ENCODE data around the gene ATG9A.

The ATG9A gene

DNA sequence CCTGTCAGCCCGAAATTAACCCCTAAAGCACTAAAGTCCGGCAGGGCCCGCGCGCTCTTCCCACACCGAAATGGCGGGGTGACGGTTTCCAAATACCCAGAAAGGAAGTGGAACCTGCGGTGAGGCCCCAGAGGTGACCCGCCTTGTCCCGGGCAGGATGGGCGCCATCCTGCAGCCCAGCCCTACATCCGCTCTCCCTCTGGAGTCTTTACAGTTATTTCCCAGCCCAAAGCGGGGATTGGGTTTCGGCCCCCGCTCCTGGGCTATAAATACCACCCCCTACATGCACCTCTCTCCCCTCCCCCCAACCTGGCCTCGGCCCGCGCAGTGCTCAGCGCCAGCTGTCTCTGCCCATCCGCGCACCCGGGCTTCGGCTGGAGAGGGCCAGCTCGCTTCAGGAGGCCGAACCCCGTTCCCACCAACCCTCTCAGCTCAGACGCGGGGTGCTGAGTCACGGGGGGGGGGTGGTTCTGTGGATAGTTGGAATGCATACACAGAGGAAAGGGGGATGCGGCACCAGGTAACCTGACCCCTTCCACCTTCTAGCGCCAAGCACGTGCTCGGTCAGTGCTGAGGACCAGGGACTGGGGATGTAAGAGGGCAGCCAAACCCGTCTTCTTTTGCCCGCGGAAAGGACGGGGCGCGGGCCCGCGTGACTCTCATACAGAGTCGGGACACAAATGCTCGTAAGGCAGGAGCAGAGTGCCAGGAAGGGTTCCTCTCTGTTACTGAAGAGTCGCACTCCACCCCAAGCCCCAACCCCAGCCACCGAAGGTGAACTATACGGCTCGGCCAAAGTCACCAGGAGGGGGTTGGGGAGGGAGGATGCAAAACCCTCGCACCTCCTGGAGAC is 23.7 kb upstream of the ATG9A start, which contains the start of gene TUBA4B:
Gene TUBA4B (plus strand): TSS at position 344 of the 853 bp plus-strand sequence. CDS start 165 bp downstream, at position 509.
- DNase-seq (ENCODE audit: low read depth in 3 of 3), result peak in 1 of 3 donors; percentile 43

DNA sequence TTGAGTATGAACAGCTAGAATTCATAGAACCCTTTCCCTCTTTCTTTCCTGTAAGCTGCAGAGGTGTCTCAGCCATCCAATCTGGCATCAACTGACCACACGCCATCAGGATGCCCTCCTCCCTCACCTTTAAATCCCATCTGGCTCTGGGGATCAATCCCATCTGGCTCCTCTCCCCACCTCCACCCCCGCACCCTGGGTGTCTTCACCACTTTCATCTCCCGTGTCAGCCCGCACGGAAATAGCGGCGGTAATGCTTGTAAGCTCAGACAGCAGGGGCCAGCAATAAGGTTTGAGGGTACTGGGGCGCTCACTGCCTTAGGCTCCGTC is 23.1 kb upstream of the ATG9A start:
- no peak for DNase-seq (ENCODE audit: low read depth in 3 of 3)

DNA sequence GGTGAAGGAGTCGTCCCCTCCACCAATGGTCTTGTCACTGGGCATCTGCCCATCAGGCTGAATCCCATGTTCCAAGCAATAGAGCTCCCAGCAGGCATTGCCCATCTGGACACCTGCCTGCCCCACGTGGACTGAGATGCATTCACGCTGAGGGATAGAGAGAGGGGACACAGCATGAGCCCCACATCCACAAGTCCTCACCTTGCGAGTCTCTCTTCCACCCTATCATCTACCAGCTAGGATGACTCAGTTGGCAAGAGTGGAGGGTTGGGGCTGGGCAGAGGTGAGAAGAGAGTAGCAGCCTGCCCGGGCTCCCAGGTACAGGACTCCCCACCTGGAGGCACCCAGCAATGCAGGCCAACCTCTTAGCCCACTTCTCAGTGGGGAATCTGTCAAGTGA is 22.6 kb upstream of the ATG9A start:
- DNase-seq (ENCODE audit: low read depth in 3 of 3), result no peak

DNA sequence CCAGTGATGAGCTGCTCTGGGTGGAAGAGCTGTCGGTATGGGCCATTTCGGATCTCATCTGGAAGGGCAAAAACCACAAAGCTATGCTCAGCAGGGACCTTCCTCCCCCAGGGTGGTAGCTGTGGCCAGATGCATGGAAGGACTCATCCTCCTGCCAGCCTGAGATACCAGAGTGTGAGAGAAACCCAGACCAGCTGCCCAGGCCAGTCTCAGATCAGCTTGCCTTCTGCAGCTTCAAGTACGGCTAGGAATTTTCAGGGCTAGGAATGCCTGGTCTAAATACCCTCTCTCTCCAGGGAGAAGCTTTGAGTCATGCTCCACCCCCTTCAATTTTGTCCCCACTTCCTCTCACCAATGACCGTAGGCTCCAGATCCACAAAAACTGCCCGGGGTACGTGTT is 22.2 kb upstream of the ATG9A start:
- DNase-seq (ENCODE audit: low read depth in 3 of 3), result no peak

DNA sequence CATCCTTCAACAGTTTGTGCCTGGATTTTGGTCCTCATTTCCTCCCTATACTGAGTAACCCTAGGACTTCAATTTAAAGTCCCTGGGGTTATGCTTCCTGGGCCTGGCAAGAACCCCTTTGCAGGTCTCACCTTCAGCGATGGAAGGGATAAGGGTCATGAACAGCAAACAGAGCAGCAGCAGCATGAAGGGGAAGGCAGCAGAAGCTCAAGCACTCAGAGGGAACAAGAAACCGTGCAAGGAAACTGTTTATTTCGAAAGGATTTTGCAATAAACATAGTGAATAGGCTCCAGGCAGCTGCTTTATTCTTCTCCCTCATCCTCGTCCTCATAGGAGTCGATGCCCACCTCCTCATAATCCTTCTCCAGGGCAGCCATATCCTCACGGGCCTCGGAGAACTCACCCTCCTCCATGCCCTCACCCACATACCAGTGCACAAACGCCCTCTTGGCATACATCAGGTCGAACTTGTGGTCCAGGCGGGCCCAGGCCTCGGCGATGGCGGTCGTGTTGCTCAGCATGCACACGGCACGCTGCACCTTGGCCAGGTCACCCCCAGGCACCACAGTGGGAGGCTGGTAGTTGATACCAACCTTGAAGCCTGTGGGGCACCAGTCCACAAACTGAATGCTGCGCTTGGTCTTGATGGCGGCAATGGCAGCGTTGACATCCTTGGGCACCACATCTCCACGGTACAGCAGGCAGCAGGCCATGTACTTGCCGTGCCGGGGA is 20.8 kb upstream of the ATG9A start:
- no peak for DNase-seq (ENCODE audit: low read depth in 3 of 3)

DNA sequence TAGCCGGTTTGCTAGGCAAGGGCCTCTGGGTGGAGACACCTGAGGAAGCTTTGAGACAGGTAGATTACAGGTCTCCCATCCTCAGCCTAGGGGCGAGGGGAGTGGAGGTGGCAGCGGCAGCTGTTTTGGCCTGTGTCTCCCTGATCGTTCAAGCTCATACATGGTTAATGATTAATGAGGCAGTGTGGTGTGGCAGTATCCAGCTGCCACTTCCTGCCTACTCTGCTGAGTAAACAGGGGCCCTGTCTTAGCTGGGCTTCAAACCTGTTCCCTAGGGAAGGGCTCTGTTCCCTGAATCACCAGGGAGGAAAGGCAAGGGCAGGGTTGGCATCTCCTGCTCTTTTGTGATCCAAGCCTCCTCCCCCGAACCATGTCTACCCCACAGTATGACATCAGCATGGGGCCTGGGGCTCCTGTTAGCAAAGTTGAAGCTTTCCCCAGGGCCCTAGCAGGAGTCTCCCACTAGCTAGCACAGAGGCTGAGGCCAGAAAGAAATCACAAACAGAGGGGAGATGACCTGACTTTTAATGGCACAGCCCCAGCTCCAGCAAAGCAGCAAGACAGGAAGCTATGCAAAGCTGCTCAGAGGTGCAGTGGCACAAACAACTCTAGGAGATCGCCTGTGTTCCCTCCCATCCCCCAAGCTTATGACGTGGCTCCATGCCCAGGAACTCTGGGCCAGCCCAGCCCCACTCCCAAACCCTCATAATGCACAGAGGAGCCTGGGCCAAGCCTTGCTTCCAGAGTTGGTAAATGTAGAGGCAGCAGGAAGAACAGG is 20.0 kb upstream of the ATG9A start:
- DNase-seq (ENCODE audit: low read depth in 3 of 3), result no peak

DNA sequence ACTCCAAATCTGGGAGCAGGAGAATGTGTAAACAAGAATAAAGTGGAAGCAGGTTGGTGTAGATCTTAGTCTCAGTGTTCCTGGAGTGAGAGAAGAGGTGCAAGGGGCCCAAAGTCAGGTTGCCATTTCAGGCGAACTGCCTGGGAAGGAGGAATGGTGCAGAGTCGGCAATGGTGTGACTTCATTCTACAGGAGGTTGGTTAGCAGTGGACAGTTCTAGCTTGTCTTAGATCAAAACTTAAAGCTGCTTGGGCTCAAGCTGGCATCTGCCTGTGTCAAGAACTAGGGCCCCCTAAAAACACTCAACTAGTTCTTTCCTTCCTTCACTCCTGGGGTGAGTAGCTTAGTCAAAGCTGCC is 19.4 kb upstream of the ATG9A start:
- DNase-seq (ENCODE audit: low read depth in 3 of 3), result no peak

DNA sequence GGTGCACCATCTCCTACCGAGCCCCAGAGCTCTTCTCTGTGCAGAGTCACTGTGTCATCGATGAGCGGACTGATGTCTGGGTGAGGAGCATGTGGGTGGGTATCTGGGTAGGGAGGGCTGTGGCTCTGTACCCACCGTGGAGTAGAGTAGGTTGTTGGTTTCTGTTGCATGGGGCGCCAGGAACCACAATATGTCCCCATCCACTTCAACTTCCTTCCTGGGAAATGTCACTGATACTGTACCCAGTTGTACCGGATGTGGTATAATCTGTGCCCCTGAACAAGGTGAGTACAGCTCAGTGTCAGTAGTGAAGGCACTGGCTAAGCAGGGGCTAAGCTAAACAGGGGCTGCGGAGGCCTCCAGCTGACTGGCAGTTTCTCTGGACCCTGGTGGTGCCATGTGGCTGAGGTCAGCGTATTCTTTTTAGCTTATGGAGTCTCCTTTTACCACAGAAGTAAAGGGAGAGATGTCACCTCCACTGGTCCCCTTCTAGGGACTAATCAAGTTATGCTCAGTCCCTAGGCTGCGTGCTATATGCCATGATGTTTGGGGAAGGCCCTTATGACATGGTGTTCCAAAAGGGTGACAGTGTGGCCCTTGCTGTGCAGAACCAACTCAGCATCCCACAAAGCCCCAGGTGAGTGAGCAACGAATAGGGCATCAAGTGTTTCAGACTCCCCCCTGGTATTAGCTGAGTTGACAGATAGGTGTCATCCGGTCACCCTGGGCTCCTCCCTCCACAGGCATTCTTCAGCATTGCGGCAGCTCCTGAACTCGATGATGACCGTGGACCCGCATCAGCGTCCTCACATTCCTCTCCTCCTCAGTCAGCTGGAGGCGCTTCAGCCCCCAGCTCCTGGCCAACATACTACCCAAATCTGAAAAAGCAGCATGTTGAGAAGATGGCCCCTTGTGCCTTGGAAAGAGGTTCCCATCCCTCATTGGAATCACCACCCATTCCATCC is 18.5 kb upstream of the ATG9A start:
- peak in 2 of 3 donors; percentile 44 to 55 for DNase-seq (ENCODE audit: low read depth in 3 of 3)

DNA sequence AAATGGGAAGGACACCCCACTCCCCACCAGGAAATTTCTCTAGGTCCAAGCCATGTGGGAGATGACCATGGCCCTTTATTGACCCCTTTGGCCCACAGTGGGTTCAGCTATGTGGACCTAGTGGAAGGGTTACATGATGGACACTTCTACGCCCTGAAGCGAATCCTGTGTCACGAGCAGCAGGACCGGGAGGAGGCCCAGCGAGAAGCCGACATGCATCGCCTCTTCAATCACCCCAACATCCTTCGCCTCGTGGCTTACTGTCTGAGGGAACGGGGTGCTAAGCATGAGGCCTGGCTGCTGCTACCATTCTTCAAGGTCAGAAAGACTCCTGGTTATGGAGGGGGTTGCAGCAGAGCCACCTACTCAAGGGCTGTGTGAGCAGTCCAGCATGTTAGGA is 17.1 kb upstream of the ATG9A start:
- no peak for DNase-seq (ENCODE audit: low read depth in 3 of 3)

DNA sequence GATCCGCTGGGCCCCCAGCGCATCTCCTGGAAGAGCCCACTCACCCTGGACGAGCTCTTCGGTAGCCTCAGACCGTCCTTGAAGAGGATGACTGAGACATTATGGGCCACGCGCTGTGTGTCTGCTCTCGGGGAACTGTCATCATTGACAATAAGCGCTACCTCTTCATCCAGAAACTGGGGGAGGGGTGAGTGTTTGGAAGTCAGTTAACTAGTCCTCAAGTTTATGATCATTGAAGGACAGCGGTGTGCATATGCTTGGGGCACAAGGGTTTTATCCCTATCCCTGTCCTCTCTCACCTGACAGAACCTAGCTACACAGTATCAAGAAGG is 16.4 kb upstream of the ATG9A start:
- no peak for DNase-seq (ENCODE audit: low read depth in 3 of 3)

DNA sequence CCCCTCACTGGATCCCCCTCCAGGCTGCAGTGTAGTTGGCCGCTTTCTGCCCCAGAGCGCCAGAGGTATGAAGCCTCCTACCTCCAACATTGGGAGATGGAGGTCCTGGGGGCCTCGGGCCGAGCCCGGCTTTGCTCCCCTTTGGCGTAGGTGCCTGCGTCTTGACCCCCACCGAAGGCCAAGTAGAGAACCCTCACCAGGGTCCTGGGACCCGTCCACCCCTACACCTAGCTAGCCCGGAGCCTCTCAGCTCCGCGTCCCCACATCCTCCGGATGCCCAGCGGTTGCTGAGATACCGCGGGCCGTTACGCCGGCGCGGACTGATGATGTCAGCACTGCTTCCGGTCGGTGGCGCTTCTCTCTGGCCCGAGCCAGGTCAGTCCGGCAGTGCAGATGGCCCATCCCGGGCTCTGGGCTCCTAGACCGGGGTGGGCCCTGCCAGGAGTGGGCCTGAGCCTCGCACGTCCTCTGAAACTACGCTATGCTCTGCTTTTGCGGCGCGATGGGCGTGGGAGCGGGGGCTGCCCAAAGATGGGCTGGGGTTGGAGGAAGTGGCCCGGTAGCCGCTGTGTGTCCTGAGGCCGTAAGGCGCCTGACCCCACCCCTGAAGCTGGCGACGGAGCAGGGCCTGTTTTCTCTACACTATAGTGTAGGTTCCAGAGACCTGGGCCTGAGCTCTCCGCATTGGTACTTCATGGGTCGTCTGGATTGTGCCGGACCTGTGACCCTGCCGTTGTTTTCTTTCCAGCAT is 15.9 kb upstream of the ATG9A start, which contains the start of the genes GLB1L and STK16:
Gene GLB1L (minus strand): TSS at position 297 of the 751 bp plus-strand sequence. CDS start 1,871 bp downstream, outside the sequence.
Gene STK16 (plus strand): TSS at position 332 of the 751 bp plus-strand sequence. CDS start 521 bp downstream, outside the sequence.
- DNase-seq (ENCODE audit: low read depth in 3 of 3), result peak; percentile 77 to 89 (median 87)

DNA sequence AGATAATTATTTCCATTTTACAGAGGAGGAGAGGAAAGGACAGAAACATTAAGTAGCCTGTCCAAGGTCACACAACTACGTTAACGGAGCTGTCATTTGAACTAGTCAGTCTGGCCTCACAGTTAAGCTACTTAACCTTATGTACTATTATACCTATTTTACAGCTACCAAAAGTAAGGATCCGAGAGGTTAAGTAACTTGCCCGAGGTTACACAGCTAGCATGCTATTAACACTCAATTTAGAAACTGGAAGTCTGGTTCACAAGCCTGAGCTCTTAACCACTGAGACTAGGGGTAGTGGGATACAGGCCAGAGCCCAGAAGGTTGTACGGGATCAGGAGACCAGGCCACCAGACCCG is 15.3 kb upstream of the ATG9A start:
- DNase-seq (ENCODE audit: low read depth in 3 of 3), result no peak

DNA sequence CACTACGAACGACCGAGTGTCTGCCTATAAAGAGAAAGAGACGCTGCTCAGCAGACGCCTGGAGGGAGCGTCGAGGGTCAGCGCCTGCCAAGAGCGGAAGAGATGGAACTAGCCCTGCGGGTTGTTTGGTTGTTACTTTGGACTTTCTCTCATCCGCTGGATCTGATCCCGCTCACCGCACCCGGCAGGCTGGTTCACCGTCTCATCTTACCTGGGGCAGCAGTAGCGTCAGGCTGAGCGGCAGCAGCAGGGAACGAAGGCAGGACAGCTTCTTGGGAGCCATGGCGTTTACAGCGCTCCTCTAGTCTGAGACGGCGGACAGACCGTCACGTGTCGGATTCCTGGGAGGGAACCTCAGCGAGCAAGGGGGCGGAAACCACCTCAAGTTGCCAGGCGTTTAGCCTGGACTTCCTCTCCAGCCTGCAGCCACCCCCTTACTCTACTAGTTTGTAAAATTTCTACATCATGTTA is 13.9 kb upstream of the ATG9A start:
- no peak for DNase-seq (ENCODE audit: low read depth in 3 of 3)

DNA sequence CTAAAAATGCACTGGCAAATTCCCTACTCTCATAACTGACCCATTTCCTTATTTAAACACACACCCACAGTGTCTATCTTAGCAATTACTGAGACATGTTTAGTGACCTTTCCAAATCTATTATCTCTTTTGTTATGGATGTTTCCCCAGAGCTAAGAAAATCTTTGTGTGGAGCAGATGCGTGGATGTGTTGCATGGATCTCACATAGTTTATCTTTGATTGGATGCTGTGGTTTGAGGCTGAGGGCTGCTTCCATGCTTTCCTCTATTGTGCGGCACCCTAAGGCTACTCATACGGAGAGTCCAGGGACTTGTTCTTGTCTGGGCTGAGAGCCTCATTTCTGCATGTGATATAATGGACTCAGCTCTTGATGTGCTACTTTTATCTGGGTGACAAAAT is 4.9 kb upstream of the ATG9A start:
- no peak for DNase-seq (ENCODE audit: low read depth in 3 of 3)

DNA sequence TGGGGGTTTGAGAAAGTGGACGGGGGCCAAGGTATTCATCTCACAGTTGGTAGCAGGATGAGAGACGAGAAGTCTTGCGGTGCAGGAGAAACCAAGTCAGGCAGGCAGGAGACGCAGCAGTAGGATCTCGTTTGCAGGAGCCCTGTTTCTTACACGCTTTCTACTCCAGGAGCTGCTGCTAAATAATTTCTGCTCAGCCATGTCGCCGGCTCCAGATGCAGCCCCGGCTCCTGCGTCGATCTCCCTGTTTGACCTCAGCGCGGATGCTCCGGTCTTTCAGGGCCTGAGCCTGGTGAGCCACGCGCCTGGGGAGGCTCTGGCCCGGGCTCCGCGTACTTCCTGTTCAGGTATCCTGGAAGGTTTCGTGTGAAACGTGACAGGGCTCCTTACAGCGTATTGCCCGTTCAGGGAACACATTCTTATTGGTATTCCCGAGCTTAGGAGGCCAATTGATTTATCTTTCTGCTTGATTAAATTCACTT is 664 bp upstream of the ATG9A start:
- peak in 2 of 3 donors; percentile 28 to 55 for DNase-seq (ENCODE audit: low read depth in 3 of 3)

DNA sequence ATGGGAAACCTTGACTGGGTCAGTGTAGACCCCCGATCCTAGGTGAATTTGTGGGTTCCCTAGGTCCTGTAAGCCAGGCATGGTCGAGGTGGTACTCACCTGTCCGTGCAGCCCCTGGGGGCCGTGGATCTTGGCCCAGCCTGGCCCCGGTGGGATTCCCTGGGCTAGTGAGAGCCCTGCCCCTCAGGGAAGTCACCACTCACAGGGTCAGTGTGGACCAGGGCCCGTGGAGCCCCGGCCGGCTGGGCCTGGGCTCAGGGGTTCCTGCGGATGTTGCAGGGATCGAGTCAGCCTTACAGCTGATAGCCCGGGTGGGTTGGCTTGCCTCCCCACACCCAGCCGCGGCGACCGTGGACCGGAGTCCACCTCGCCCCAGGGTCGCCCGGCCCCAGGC is 528 bp downstream of the ATG9A start:
- no peak for DNase-seq (ENCODE audit: low read depth in 3 of 3)

DNA sequence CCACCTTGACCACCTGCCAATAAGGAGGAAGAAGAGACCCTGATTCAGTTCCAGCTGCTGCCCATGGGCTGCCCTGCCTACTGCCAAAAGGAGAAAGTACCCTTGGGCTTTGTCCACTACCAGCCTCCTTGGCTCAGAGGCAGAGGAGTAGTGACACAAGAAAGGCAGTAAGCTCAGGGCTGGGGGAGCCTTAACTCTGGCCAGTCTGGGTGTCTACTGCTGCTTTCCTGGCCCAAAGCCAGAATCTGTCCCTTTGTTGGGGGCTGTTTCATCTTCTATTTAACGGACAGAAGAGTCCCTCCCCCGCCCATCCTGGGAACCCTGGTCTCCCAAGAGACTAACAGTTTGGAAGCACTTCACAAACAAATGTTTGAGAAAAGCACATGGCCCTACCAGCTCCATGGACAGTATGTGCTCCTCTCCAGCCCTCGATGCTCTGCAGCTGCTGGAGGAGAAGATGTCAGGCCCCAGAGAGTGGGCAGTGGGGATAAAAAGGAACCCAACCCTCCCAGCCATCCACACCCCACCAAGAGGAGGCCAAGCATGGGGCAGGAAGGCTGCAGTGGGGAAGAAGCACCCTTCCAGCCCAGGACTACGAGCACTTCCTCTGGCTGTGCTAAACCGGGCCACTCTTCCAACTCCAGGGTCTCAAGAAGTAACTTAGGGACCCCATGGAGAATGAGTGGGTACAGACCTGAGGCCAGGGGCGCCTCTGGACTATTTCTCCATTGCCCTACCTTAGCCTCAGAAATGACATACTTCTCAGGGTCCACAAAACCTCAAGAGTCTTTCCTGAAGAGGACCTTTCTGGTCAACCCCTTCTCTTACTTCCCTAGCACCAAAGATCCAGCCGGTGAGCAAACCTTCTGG is 1.2 kb downstream of the ATG9A start:
- no peak for DNase-seq (ENCODE audit: low read depth in 3 of 3)

DNA sequence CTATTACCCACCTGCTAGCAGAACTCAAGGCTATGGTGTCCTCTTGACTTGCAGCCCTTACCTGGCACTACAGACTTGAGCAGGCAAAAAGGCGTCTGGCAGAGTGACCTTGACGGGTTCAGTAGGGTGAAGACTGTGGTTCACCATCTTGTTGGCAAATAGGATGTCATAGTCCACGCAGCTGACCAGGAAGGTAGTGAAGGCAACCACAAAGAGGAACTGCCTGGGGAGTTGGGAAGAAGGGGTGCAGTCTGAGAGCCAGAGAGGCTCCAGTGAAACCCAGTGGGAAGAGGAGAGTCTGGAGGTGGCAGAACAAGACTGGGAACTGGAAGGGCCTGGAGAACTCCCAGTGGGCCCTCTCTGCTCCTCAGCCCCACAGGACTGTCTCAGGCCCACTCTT is 4.1 kb downstream of the ATG9A start:
- DNase-seq (ENCODE audit: low read depth in 3 of 3), result no peak
